ENCODE measurements around the gene CD99L2.

Gene CD99L2

DNA sequence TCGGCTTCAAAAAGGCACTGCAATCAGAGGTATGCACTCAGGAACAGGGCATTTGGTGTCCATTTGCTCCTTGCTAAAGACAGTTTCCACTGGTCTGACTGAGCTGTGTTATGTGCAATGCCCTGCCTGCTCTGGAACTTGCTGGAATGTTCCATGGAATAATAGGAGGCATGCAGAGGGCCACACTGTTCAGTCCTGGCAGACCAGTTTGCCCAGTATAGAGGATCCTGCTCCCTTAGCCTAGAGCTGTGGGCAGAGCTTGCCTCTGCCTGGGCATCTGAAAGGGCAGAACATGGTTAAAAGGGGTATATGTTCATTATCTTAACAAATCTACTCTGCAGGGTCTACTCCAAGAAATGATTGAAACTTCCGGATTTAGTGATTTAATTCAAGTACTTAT, 27.8 kb upstream of the CD99L2 start:
- no peaks in the 10 kb centered on the region for H3K36me3 ChIP-seq (ENCODE audit: insufficient read depth, low read depth, low read length)
- no peak overlapping the region for H3K9ac ChIP-seq (ENCODE audit: low read depth, low read length)
- peaks cover 3% of the 10 kb centered on the region; the same call in 1 of the 2 replicates for H3K4me1 ChIP-seq (ENCODE audit: insufficient read depth, low read length)
- no peak overlapping the region for H3K27ac ChIP-seq (ENCODE audit: low read length)
- H3K9me3 ChIP-seq (ENCODE audit: insufficient read depth, low read depth, low read length): no peaks in the 10 kb centered on the region
- H3K4me3 ChIP-seq (ENCODE audit: low read length): no peak overlapping the region
- H3K27me3 ChIP-seq (ENCODE audit: insufficient read depth, low read length): no peaks in the 10 kb centered on the region

GRCh38 chrX:150919401-150919800, 20.9 kb upstream of the CD99L2 start:
- Histone ChIP-seq H3K9ac (ENCODE audit: low read depth, low read length) (no peak overlapping the region), H3K36me3 (ENCODE audit: insufficient read depth, low read depth, low read length) (no peaks in the 10 kb centered on the region), H3K27ac (ENCODE audit: low read length) (no peak overlapping the region)

GRCh38 chrX:150913511-150913910, 15.0 kb upstream of the CD99L2 start:
- Histone ChIP-seq H3K9me3 (ENCODE audit: insufficient read depth, low read depth, low read length) (no peaks in the 10 kb centered on the region), H3K4me3 (ENCODE audit: low read length) (no peak overlapping the region), H3K36me3 (ENCODE audit: insufficient read depth, low read depth, low read length) (no peaks in the 10 kb centered on the region), H3K4me1 (ENCODE audit: insufficient read depth, low read length) (no peaks in the 10 kb centered on the region), H3K9ac (ENCODE audit: low read depth, low read length) (no peak overlapping the region), H3K27ac (ENCODE audit: low read length) (no peak overlapping the region), H3K27me3 (ENCODE audit: insufficient read depth, low read length) (no peaks in the 10 kb centered on the region)

More at GRCh38 chrX:150919401-150919800, 20.9 kb upstream of the CD99L2 start:
- Histone ChIP-seq H3K27me3 (ENCODE audit: insufficient read depth, low read length) (no peaks in the 10 kb centered on the region), H3K4me3 (ENCODE audit: low read length) (no peak overlapping the region), H3K4me1 (ENCODE audit: insufficient read depth, low read length) (no peaks in the 10 kb centered on the region), H3K9me3 (ENCODE audit: insufficient read depth, low read depth, low read length) (no peaks in the 10 kb centered on the region)

GRCh38 chrX:150907474-150907873, 9.0 kb upstream of the CD99L2 start:
- Histone ChIP-seq H3K9ac (ENCODE audit: low read depth, low read length) (no peak overlapping the region), H3K9me3 (ENCODE audit: insufficient read depth, low read depth, low read length) (no peaks in the 10 kb centered on the region), H3K27ac (ENCODE audit: low read length) (no peak overlapping the region), H3K4me1 (ENCODE audit: insufficient read depth, low read length) (peaks cover 13% of the 10 kb centered on the region; the same call in 1 of the 2 replicates), H3K27me3 (ENCODE audit: insufficient read depth, low read length) (no peaks in the 10 kb centered on the region), H3K36me3 (ENCODE audit: insufficient read depth, low read depth, low read length) (no peaks in the 10 kb centered on the region), H3K4me3 (ENCODE audit: low read length) (no peak overlapping the region)

GRCh38 chrX:150906694-150907093, 8.2 kb upstream of the CD99L2 start:
- H3K4me3 ChIP-seq (ENCODE audit: low read length): no peak overlapping the region
- H3K36me3 ChIP-seq (ENCODE audit: insufficient read depth, low read depth, low read length): no peaks in the 10 kb centered on the region
- H3K27ac ChIP-seq (ENCODE audit: low read length): no peak overlapping the region
- H3K9ac ChIP-seq (ENCODE audit: low read depth, low read length): no peak overlapping the region
- H3K27me3 ChIP-seq (ENCODE audit: insufficient read depth, low read length): no peaks in the 10 kb centered on the region
- H3K4me1 ChIP-seq (ENCODE audit: insufficient read depth, low read length): peaks cover 18% of the 10 kb centered on the region; the same call in 1 of the 2 replicates
- no peaks in the 10 kb centered on the region for H3K9me3 ChIP-seq (ENCODE audit: insufficient read depth, low read depth, low read length)

DNA sequence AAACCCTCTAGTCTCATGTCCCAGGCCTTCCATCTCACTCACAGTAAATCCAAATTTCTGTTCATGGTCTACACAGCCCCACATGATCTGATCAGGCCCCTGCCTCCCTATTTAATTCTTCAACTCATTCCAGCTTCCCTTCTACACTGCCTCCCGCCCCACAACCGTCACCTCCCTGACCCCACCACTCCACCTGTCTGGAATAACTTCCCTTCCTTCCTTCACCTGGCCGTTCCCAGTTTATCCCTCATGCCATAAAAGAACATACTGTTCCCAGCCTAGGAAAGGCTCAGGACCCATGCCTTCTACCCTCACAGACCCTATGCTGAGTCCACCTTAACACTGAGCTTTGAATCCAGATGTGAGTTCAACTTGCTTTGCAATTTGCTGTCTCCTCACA, 6.8 kb upstream of the CD99L2 start:
- Histone ChIP-seq H3K36me3 (ENCODE audit: insufficient read depth, low read depth, low read length) (no peaks in the 10 kb centered on the region), H3K9me3 (ENCODE audit: insufficient read depth, low read depth, low read length) (no peaks in the 10 kb centered on the region), H3K4me3 (ENCODE audit: low read length) (no peak overlapping the region), H3K4me1 (ENCODE audit: insufficient read depth, low read length) (peaks cover 23% of the 10 kb centered on the region; the same call in 1 of the 2 replicates), H3K27ac (ENCODE audit: low read length) (no peak overlapping the region), H3K9ac (ENCODE audit: low read depth, low read length) (no peak overlapping the region), H3K27me3 (ENCODE audit: insufficient read depth, low read length) (peaks cover 7% of the 10 kb centered on the region; the same call in 1 of the 2 replicates)

GRCh38 chrX:150903110-150903508, 4.6 kb upstream of the CD99L2 start:
- H3K4me1 ChIP-seq (ENCODE audit: insufficient read depth, low read length): peaks cover 31% of the 10 kb centered on the region; the same call in 1 of the 2 replicates
- H3K9ac ChIP-seq (ENCODE audit: low read depth, low read length): peak overlapping the region; percentile 94
- peak overlapping the region; percentile 91 for H3K27ac ChIP-seq (ENCODE audit: low read length)
- no peaks in the 10 kb centered on the region for H3K9me3 ChIP-seq (ENCODE audit: insufficient read depth, low read depth, low read length)
- peaks cover 13% of the 10 kb centered on the region for H3K27me3 ChIP-seq (ENCODE audit: insufficient read depth, low read length)
- H3K4me3 ChIP-seq (ENCODE audit: low read length): peak overlapping the region; percentile 74
- no peaks in the 10 kb centered on the region for H3K36me3 ChIP-seq (ENCODE audit: insufficient read depth, low read depth, low read length)

DNA sequence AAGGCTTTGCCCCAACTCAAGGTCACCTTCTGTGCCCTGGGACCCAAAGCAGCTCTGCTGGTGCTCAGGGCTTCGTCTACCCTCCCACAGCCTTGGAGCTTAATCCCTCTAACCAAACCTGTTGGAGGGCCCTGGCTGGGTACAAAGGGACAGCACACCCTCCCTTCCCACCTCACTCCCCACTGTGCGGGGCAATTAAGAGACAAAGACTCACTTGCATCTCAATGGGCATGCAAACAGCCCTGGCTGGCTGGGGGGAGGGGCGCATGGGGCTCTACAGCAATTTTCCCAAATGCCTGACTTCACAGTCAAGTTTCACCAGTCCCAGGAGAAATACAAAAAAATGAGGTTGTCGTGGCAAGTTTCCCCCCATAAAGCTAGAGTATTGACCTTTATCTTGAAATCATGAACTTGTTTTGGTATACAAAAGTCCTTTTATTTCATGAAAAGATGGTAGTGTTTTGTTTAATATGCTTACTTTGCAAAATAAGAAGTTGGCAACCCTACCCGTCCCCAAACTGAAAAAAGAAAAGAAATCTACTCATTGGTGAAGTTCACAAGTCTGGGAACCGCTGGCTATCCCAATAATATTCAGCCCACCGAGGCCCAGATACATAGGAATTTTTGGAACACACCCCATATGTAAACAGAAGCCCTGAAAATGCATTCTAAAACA, 4.1 kb upstream of the CD99L2 start:
- H3K9me3 ChIP-seq (ENCODE audit: insufficient read depth, low read depth, low read length): no peaks in the 10 kb centered on the region
- H3K27ac ChIP-seq (ENCODE audit: low read length): peak overlapping the region; percentile 91
- H3K9ac ChIP-seq (ENCODE audit: low read depth, low read length): peak overlapping the region; percentile 94
- H3K4me3 ChIP-seq (ENCODE audit: low read length): peak overlapping the region; percentile 74
- peaks cover 31% of the 10 kb centered on the region; the same call in 1 of the 2 replicates for H3K4me1 ChIP-seq (ENCODE audit: insufficient read depth, low read length)
- H3K36me3 ChIP-seq (ENCODE audit: insufficient read depth, low read depth, low read length): no peaks in the 10 kb centered on the region
- peaks cover 13% of the 10 kb centered on the region for H3K27me3 ChIP-seq (ENCODE audit: insufficient read depth, low read length)

GRCh38 chrX:150899191-150899757, 806 bp upstream of the CD99L2 start:
- peak overlapping the region; percentile 74 for H3K4me3 ChIP-seq (ENCODE audit: low read length)
- no peaks in the 10 kb centered on the region for H3K9me3 ChIP-seq (ENCODE audit: insufficient read depth, low read depth, low read length)
- H3K27me3 ChIP-seq (ENCODE audit: insufficient read depth, low read length): peaks cover 13% of the 10 kb centered on the region
- peak overlapping the region; percentile 82 for H3K9ac ChIP-seq (ENCODE audit: low read depth, low read length)
- peaks cover 30% of the 10 kb centered on the region; the same call in 1 of the 2 replicates for H3K4me1 ChIP-seq (ENCODE audit: insufficient read depth, low read length)
- H3K27ac ChIP-seq (ENCODE audit: low read length): no peak overlapping the region
- H3K36me3 ChIP-seq (ENCODE audit: insufficient read depth, low read depth, low read length): no peaks in the 10 kb centered on the region

DNA sequence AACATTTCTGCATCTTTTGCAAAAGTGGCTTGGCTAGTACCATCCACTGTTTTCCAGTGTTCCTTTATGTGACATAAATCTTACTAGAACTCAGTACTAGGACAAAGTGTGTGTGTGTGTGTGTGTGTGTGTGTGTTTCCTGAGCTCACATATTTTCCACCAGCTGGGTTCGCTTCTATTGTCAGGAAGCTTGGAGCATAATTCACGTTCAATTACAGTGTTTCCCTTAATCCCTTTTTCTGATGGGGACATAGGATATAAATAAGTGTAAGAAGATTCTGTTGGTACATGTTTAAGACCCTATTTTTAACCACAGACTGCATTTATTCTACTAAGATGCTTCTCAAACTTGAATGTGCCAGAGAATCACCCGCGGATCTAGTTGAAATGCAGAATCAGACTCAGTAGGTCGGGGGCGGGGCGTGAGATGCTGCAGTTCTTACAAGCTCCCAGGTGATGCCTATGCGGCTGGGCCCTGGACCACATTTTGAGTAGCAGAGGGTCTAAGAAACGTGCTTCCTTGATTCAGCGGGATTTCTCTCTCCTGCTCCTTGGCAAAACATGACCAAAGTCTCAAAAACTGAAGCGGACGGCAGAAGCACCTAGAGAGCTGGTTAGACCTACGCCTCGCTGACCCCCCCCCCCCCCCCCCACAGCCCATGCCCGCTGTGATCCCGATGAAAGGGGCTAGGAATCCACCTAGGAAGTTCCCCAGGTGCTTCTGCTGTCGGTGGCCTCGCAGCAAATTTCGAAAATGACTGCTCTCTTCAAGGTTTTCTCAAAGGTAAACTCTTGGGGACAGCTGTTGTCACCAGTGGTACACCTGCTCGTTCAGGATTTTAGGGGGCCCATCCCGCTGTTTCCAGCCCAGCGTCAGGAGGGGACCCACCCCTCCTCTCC, 797 bp downstream of the CD99L2 start:
- Histone ChIP-seq H3K9me3 (ENCODE audit: insufficient read depth, low read depth, low read length) (no peaks in the 10 kb centered on the region), H3K4me3 (ENCODE audit: low read length) (peak overlapping the region; percentile 73), H3K9ac (ENCODE audit: low read depth, low read length) (peak overlapping the region; percentile 79; the same call in 1 of the 2 replicates), H3K27ac (ENCODE audit: low read length) (no peak overlapping the region), H3K27me3 (ENCODE audit: insufficient read depth, low read length) (peaks cover 13% of the 10 kb centered on the region), H3K4me1 (ENCODE audit: insufficient read depth, low read length) (peaks cover 18% of the 10 kb centered on the region; the same call in 1 of the 2 replicates), H3K36me3 (ENCODE audit: insufficient read depth, low read depth, low read length) (no peaks in the 10 kb centered on the region)

GRCh38 chrX:150896632-150897031, 1.8 kb downstream of the CD99L2 start:
- Histone ChIP-seq H3K36me3 (ENCODE audit: insufficient read depth, low read depth, low read length) (no peaks in the 10 kb centered on the region), H3K4me1 (ENCODE audit: insufficient read depth, low read length) (peaks cover 13% of the 10 kb centered on the region; the same call in 1 of the 2 replicates), H3K27me3 (ENCODE audit: insufficient read depth, low read length) (peaks cover 13% of the 10 kb centered on the region), H3K9me3 (ENCODE audit: insufficient read depth, low read depth, low read length) (no peaks in the 10 kb centered on the region), H3K9ac (ENCODE audit: low read depth, low read length) (no peak overlapping the region), H3K27ac (ENCODE audit: low read length) (no peak overlapping the region), H3K4me3 (ENCODE audit: low read length) (no peak overlapping the region)

Measured in iPS-20b (cell line).